Keratinocyte (primary cell): Measurements from ENCODE around the gene NCOA3. TPM values are rescaled to one million over a fixed set of nuclear protein-coding genes. Genes with fewer than 3 reads are reported as not detected.

Experiments
- DNase-seq: peaks from one replicate; pipeline ENCODE4 v3.0.0-alpha.2; 2011; ENCODE audit warnings: low read depth, missing footprints, low spot score
- FAIRE-seq: peaks from 2 replicates; lab custom pipeline; 2011; peaks lifted over from hg19 to GRCh38; lab: Jason Lieb, UNC
- H2AFZ ChIP-seq: 2 replicates; pipeline ENCODE4 v1.6.0; 2012; ENCODE audit warnings: low read length, control low read depth, inconsistent platforms; ENCODE audit not compliant: control insufficient read depth
- H3K27ac ChIP-seq: 2 replicates; pipeline ENCODE4 v1.5.1; 2011; ENCODE audit warnings: low read length; ENCODE audit not compliant: control insufficient read depth, insufficient read depth
- H3K27me3 ChIP-seq: 3 replicates; pipeline ENCODE4 v1.6.0; 2011; ENCODE audit warnings: low read length; ENCODE audit not compliant: control insufficient read depth, insufficient read depth; ENCODE audit errors: extremely low read depth
- H3K36me3 ChIP-seq, 2 experiments: 2 replicates in 1 of 2; 3 replicates in 1 of 2; pipeline ENCODE4 v1.5.1; 2011; ENCODE audit warnings: low read length in 2 of 2, mild to moderate bottlenecking in 1 of 2; ENCODE audit not compliant: control insufficient read depth in 2 of 2, insufficient read depth in 2 of 2; ENCODE audit errors: extremely low read depth in 1 of 2
- H3K4me1 ChIP-seq: 3 replicates; pipeline ENCODE4 v1.5.1; 2011; ENCODE audit warnings: low read length; ENCODE audit not compliant: control insufficient read depth, insufficient read depth; ENCODE audit errors: extremely low read depth
- H3K4me2 ChIP-seq: 3 replicates; pipeline ENCODE4 v1.6.0; 2011; ENCODE audit warnings: low read depth, low read length; ENCODE audit not compliant: control insufficient read depth, insufficient read depth; ENCODE audit errors: extremely low read depth
- H3K4me3 ChIP-seq, 3 experiments: fragments of 200-600 bp in 1 of 3; sonication (generic) in 1 of 3; 2 replicates in 2 of 3; 3 replicates in 1 of 3; pipeline ENCODE4 v1.5.1; 2011 to 2016; ENCODE audit warnings: low read length in 3 of 3, mild to moderate bottlenecking in 3 of 3, control low read depth in 2 of 3, inconsistent platforms in 1 of 3, low read depth in 1 of 3, mixed read lengths in 1 of 3, mixed run types in 1 of 3, moderate library complexity in 1 of 3; ENCODE audit not compliant: control insufficient read depth in 2 of 3, insufficient read depth in 2 of 3; ENCODE audit errors: extremely low read depth in 1 of 3
- H3K79me2 ChIP-seq: 2 replicates; pipeline ENCODE4 v1.6.0; 2012; ENCODE audit warnings: low read length; ENCODE audit not compliant: control insufficient read depth, insufficient read depth
- H3K9ac ChIP-seq: 3 replicates; pipeline ENCODE4 v1.6.0; 2011; ENCODE audit warnings: low read length; ENCODE audit not compliant: control insufficient read depth, insufficient read depth; ENCODE audit errors: extremely low read depth
- H3K9me1 ChIP-seq: 3 replicates; pipeline ENCODE4 v1.6.0; 2011; ENCODE audit warnings: low read length; ENCODE audit not compliant: control insufficient read depth, insufficient read depth; ENCODE audit errors: extremely low read depth
- H3K9me3 ChIP-seq: 2 replicates; pipeline ENCODE4 v1.5.1; 2012; ENCODE audit warnings: low read depth, low read length; ENCODE audit not compliant: control insufficient read depth
- H4K20me1 ChIP-seq: 3 replicates; pipeline ENCODE4 v1.6.0; 2011; ENCODE audit warnings: low read length; ENCODE audit not compliant: control insufficient read depth, insufficient read depth; ENCODE audit errors: extremely low read depth
- CTCF ChIP-seq, 3 experiments: IDR thresholded peaks in 1 of 3; conservative IDR thresholded peaks in 1 of 3; optimal IDR thresholded peaks in 1 of 3; 2 replicates in 2 of 3; 3 replicates in 1 of 3; pipeline versions ENCODE3 to v1.5.1; 2011; ENCODE audit warnings: low read length in 3 of 3, mild to moderate bottlenecking in 3 of 3, moderate library complexity in 2 of 3, control low read depth in 1 of 3, inconsistent platforms in 1 of 3; ENCODE audit not compliant: insufficient read depth in 2 of 3; ENCODE audit errors: extremely low read depth in 1 of 3
- EZH2 ChIP-seq: IDR thresholded peaks from one replicate; pipeline ENCODE4 v1.6.1; 2012; ENCODE audit warnings: inconsistent platforms, mild to moderate bottlenecking, low read length, moderate library complexity
- dilution Hi-C: fragments of 300-500 bp; cut with MboI; formaldehyde crosslinking; loops from one replicate; pipeline ENCODE4 v1.7.0; 2020; ENCODE audit warnings: low sequenced_read_pairs; ENCODE audit not compliant: extremely low pct_ligation_motif_present
- polyA plus RNA-seq, 5 experiments: library from polyadenylated mRNA; depleted of rRNA in 3 of 5; stranded (reverse) in 3 of 5; stranded (forward) in 1 of 5; unstranded in 1 of 5; fragments of >200 nt; gene quantifications; 1 replicate in 1 of 5; 2 replicates in 3 of 5; 3 replicates in 1 of 5; pipeline versions ENCODE4 v1.2.1 to v1.2.3, GENCODE V29; 2011 to 2012; ENCODE audit warnings: missing spikeins in 2 of 5, low read depth in 1 of 5, low replicate concordance in 1 of 5

NCOA3 gene
- polyA plus RNA-seq, 1 donor (not counting 4 experiments of a cell fraction or from before 2014, with no cell fraction given) = 25.8 TPM

- TF ChIP-seq CTCF (optimal IDR thresholded peaks at IDR 0.05 in 1 of 3, IDR thresholded peaks at IDR 0.05 in 1 of 3, conservative IDR thresholded peaks at IDR 0.05 in 1 of 3; ENCODE audit: extremely low read depth in 1 of 3, insufficient read depth in 2 of 3, low read length in 3 of 3) (no peak), EZH2 (no peak)
- FAIRE-seq (no peak), DNase-seq (no peak)
- no peaks in the 10 kb centered on the region for H3K27me3 ChIP-seq
- no peak overlapping the region for H3K4me3 ChIP-seq
- no peaks in the 10 kb centered on the region for H3K9me3 ChIP-seq
- no peak overlapping the region for H2AFZ ChIP-seq
- no peak overlapping the region for H3K9ac ChIP-seq
- H3K9me1 ChIP-seq = no peaks in the 10 kb centered on the region
- H3K27ac ChIP-seq = no peak overlapping the region
- no peaks in the 10 kb centered on the region for H3K4me1 ChIP-seq
- H3K4me2 ChIP-seq = no peak overlapping the region
- H4K20me1 ChIP-seq = no peaks in the 10 kb centered on the region
- H3K79me2 ChIP-seq = peaks cover 8% of the 10 kb centered on the region
- H3K36me3 ChIP-seq = peaks cover 0 to 4% of the 10 kb centered on the region in 2 experiments
- dilution Hi-C loops = no loop called here
Observed at GRCh38 chr20:47618479-47618878, 116.8 kb downstream of the NCOA3 start.

GRCh38 chr20:47620808-47621805, 119.4 kb downstream of the NCOA3 start:
- no peak overlapping the region for H3K27ac ChIP-seq
- peaks cover 4% of the 10 kb centered on the region for H3K79me2 ChIP-seq
- TF ChIP-seq EZH2 (no peak), CTCF (optimal IDR thresholded peaks at IDR 0.05 in 1 of 3, IDR thresholded peaks at IDR 0.05 in 1 of 3, conservative IDR thresholded peaks at IDR 0.05 in 1 of 3; ENCODE audit: extremely low read depth in 1 of 3, insufficient read depth in 2 of 3, low read length in 3 of 3) (peak in 2 of 3 experiments; percentile 32 to 51)
- no peaks in the 10 kb centered on the region for H3K4me1 ChIP-seq
- dilution Hi-C loops = no loop called here
- H2AFZ ChIP-seq = no peak overlapping the region
- no peaks in the 10 kb centered on the region for H3K27me3 ChIP-seq
- H3K4me3 ChIP-seq = no peak overlapping the region
- H3K4me2 ChIP-seq = no peak overlapping the region
- H4K20me1 ChIP-seq = no peaks in the 10 kb centered on the region
- H3K9me1 ChIP-seq = no peaks in the 10 kb centered on the region
- H3K36me3 ChIP-seq = peaks cover 2 to 4% of the 10 kb centered on the region in 2 experiments
- H3K9ac ChIP-seq = no peak overlapping the region
- H3K9me3 ChIP-seq = no peaks in the 10 kb centered on the region
- no peak for FAIRE-seq
- DNase-seq = peak; percentile 17
